ENCODE results near the gene DMRTA2. TPM values are rescaled to one million over a fixed set of nuclear protein-coding genes. Genes with fewer than 3 reads are reported as not detected.
"Not testable (repeated sequence)": the region's sequence is repeated elsewhere in the genome, so short reads cannot be mapped to it uniquely, and the experiment has no call there.

Gene DMRTA2
- total and polyA plus RNA-seq, 9 of the 15 experiments (the other 6 are each of a cell fraction or from before 2014, with no cell fraction given): not detected

GRCh38 chr1:50393522-50394120 lies 29.6 kb downstream of the DMRTA2 start:
- Histone ChIP-seq H3K27ac (ENCODE audit: extremely low read depth, low read depth, low read length) (no peak overlapping the region), H4K20me1 (replicated peaks; ENCODE audit: control insufficient read depth, insufficient read depth, low read length) (no peaks in the 10 kb centered on the region), H3K79me2 (ENCODE audit: control insufficient read depth, insufficient read depth, low read length) (no peaks in the 10 kb centered on the region), H3K9me3 (replicated peaks; ENCODE audit: control insufficient read depth, insufficient read depth, low read depth, low read length) (no peaks in the 10 kb centered on the region), H3K4me2 (ENCODE audit: insufficient read depth, low read length) (no peak overlapping the region), H3K27me3 (ENCODE audit: control insufficient read depth in 2 of 2, insufficient read depth in 2 of 2, low read length in 2 of 2) (no peaks in the 10 kb centered on the region), H2AFZ (ENCODE audit: low read depth, low read length) (no peak overlapping the region), H3K9ac (ENCODE audit: insufficient read depth in 1 of 2, low read depth in 2 of 2, low read length in 2 of 2) (no peak overlapping the region), H3K4me1 (replicated peaks in 1 of 2; ENCODE audit: control insufficient read depth in 2 of 2, insufficient read depth in 2 of 2, low read length in 2 of 2) (no peaks in the 10 kb centered on the region), H3K9me1 (ENCODE audit: control insufficient read depth, insufficient read depth, low read length) (no peaks in the 10 kb centered on the region), H3K36me3 (ENCODE audit: control insufficient read depth, insufficient read depth, low read length) (no peaks in the 10 kb centered on the region), H3K4me3 (no peak overlapping the region)
- TF ChIP-seq HNRNPUL1 (IDR thresholded peaks at IDR 0.05; ENCODE audit: low read length) (no peak), DNMT1 (IDR thresholded peaks at IDR 0.05) (no peak), ZNF584 (CRISPR knock-in tag; IDR thresholded peaks at IDR 0.05; ENCODE audit: low read depth) (no peak), PHB (CRISPR knock-in tag; IDR thresholded peaks at IDR 0.05) (no peak)
- WGBS (ENCODE audit: insufficient coverage, low coverage, missing lambda C conversion rate): 0% methylated on average over 2 of the region's 2 CpGs
- BruUV-seq (replicated peaks): no TSS peak
- POLR2A ChIA-PET: no interaction called here
- intact Hi-C loops (cut with micrococcal nuclease): no loop called here
- CTCF ChIA-PET (ENCODE audit: low intra/inter-chr PET ratio): no interaction called here
- no peak for DNase-seq (ENCODE audit: extremely low read depth in 1 of 4, low spot score in 3 of 4)
- ATAC-seq: no peak
- no peak for FAIRE-seq
- in situ Hi-C loops (cut with MboI): no loop called here

- H3K27me3 ChIP-seq (ENCODE audit: control insufficient read depth in 2 of 2, insufficient read depth in 2 of 2, low read length in 2 of 2); ATAC-seq; H3K79me2 ChIP-seq (ENCODE audit: control insufficient read depth, insufficient read depth, low read length); H3K4me2 ChIP-seq (ENCODE audit: insufficient read depth, low read length); H3K9me1 ChIP-seq (ENCODE audit: control insufficient read depth, insufficient read depth, low read length); H3K36me3 ChIP-seq (ENCODE audit: control insufficient read depth, insufficient read depth, low read length); in situ Hi-C loops (cut with MboI); H2AFZ ChIP-seq (ENCODE audit: low read depth, low read length); CTCF ChIA-PET (ENCODE audit: low intra/inter-chr PET ratio); POLR2A ChIA-PET; H3K4me3 ChIP-seq; H4K20me1 ChIP-seq (replicated peaks; ENCODE audit: control insufficient read depth, insufficient read depth, low read length); DNase-seq (ENCODE audit: extremely low read depth in 1 of 4, low spot score in 3 of 4); H3K4me1 ChIP-seq (replicated peaks in 1 of 2; ENCODE audit: control insufficient read depth in 2 of 2, insufficient read depth in 2 of 2, low read length in 2 of 2); H3K9ac ChIP-seq (ENCODE audit: insufficient read depth in 1 of 2, low read depth in 2 of 2, low read length in 2 of 2); BruUV-seq (replicated peaks); intact Hi-C loops (cut with micrococcal nuclease); H3K9me3 ChIP-seq (replicated peaks; ENCODE audit: control insufficient read depth, insufficient read depth, low read depth, low read length); FAIRE-seq; H3K27ac ChIP-seq (ENCODE audit: extremely low read depth, low read depth, low read length): not testable (repeated sequence)
- no CpG with 5 or more reads among the region's 33 CpGs for WGBS (ENCODE audit: insufficient coverage, low coverage, missing lambda C conversion rate)
Observed at GRCh38 chr1:50381551-50381950, 41.7 kb downstream of the DMRTA2 start.
